Measurements from ENCODE around the gene MSI2. TPM values are rescaled to one million over a fixed set of nuclear protein-coding genes. Genes with fewer than 3 reads are reported as not detected.

Gene MSI2
- total RNA-seq, 1 donor from 2014 or later: 23.1 TPM

DNA sequence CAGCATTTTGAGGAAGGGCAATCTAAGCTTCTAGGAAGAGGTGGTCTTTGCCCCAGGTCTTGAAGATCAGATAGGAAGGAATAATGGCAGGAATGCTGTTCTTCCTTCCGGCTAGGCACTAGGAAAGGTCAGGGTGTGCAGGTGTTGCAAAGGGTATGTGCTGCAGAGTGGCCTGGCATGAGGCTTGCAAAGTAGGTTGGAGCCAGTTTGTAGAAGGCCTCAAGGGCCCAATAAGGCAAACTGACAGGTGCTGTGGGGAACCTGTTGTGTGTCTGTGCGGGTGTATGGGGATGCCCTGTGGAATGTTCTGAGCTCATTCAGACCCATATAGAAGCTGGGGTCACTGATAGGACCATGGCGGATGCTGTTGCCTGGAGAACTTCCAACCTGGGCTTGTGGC, 12.7 kb downstream of the MSI2 start:
- Mint-ChIP-seq H3K27ac (ENCODE audit: unreplicated experiment) (no peak overlapping the region), H3K27me3 (ENCODE audit: low read depth) (no peaks in the 10 kb centered on the region), H3K36me3 (ENCODE audit: low read depth) (peaks cover 16% of the 10 kb centered on the region), H3K4me1 (ENCODE audit: low read depth) (peaks cover 4% of the 10 kb centered on the region), H3K4me3 (ENCODE audit: unreplicated experiment) (no peak overlapping the region), H3K9me3 (ENCODE audit: low read depth) (no peaks in the 10 kb centered on the region)
- no peak for DNase-seq (ENCODE audit: low spot score)
- TF ChIP-seq, protein P1, sequence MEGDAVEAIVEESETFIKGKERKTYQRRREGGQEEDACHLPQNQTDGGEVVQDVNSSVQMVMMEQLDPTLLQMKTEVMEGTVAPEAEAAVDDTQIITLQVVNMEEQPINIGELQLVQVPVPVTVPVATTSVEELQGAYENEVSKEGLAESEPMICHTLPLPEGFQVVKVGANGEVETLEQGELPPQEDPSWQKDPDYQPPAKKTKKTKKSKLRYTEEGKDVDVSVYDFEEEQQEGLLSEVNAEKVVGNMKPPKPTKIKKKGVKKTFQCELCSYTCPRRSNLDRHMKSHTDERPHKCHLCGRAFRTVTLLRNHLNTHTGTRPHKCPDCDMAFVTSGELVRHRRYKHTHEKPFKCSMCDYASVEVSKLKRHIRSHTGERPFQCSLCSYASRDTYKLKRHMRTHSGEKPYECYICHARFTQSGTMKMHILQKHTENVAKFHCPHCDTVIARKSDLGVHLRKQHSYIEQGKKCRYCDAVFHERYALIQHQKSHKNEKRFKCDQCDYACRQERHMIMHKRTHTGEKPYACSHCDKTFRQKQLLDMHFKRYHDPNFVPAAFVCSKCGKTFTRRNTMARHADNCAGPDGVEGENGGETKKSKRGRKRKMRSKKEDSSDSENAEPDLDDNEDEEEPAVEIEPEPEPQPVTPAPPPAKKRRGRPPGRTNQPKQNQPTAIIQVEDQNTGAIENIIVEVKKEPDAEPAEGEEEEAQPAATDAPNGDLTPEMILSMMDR (IDR thresholded peaks at IDR 0.05): no peak

- DNase-seq (ENCODE audit: low spot score): no peak
- Mint-ChIP-seq H3K4me3 (ENCODE audit: unreplicated experiment) (no peak overlapping the region), H3K27ac (ENCODE audit: unreplicated experiment) (no peak overlapping the region), H3K4me1 (ENCODE audit: low read depth) (peaks cover 4% of the 10 kb centered on the region), H3K27me3 (ENCODE audit: low read depth) (no peaks in the 10 kb centered on the region), H3K9me3 (ENCODE audit: low read depth) (no peaks in the 10 kb centered on the region), H3K36me3 (ENCODE audit: low read depth) (peaks cover 19% of the 10 kb centered on the region)
- TF ChIP-seq, protein P1 (IDR thresholded peaks at IDR 0.05): no peak
Measured at GRCh38 chr17:57269598-57270255, 13.4 kb downstream of the MSI2 start.

- Mint-ChIP-seq H3K4me3 (ENCODE audit: unreplicated experiment) (no peak overlapping the region), H3K36me3 (ENCODE audit: low read depth) (peaks cover 16% of the 10 kb centered on the region), H3K9me3 (ENCODE audit: low read depth) (no peaks in the 10 kb centered on the region), H3K4me1 (ENCODE audit: low read depth) (peaks cover 4% of the 10 kb centered on the region), H3K27me3 (ENCODE audit: low read depth) (no peaks in the 10 kb centered on the region), H3K27ac (ENCODE audit: unreplicated experiment) (no peak overlapping the region)
- TF ChIP-seq, protein P1 (IDR thresholded peaks at IDR 0.05): no peak
- DNase-seq (ENCODE audit: low spot score): no peak
Measured at GRCh38 chr17:57270801-57271245, 14.5 kb downstream of the MSI2 start.

- Mint-ChIP-seq H3K4me1 (ENCODE audit: low read depth) (peaks cover 4% of the 10 kb centered on the region), H3K27ac (ENCODE audit: unreplicated experiment) (no peak overlapping the region), H3K27me3 (ENCODE audit: low read depth) (no peaks in the 10 kb centered on the region), H3K4me3 (ENCODE audit: unreplicated experiment) (no peak overlapping the region), H3K36me3 (ENCODE audit: low read depth) (peaks cover 16% of the 10 kb centered on the region), H3K9me3 (ENCODE audit: low read depth) (no peaks in the 10 kb centered on the region)
- TF ChIP-seq, protein P1 (IDR thresholded peaks at IDR 0.05): no peak
- no peak for DNase-seq (ENCODE audit: low spot score)
Measured at GRCh38 chr17:57271821-57272220, 15.5 kb downstream of the MSI2 start.

DNA sequence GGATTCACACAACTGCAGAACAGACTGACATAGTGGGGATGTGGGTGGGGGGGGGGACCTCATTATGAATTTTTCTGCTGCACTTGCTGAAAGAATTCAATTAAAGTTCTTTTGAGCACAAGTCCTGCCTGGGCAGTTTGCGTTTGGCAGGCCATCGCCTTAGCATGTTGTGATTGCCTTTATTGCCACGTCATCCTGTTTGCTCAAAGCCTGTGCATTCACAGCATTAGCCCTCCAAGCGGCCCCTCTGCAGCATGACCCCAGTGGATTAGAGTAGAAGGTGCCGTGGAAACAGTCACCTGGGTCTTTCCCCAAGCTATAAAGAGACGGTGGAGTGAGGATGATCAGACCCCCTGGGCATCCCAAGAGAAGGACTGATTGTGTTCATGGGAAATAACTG, 17.2 kb downstream of the MSI2 start:
- H3K27ac Mint-ChIP-seq (ENCODE audit: unreplicated experiment): no peak overlapping the region
- peaks cover 10% of the 10 kb centered on the region for H3K36me3 Mint-ChIP-seq (ENCODE audit: low read depth)
- DNase-seq (ENCODE audit: low spot score): no peak
- H3K4me3 Mint-ChIP-seq (ENCODE audit: unreplicated experiment): no peak overlapping the region
- H3K27me3 Mint-ChIP-seq (ENCODE audit: low read depth): no peaks in the 10 kb centered on the region
- H3K4me1 Mint-ChIP-seq (ENCODE audit: low read depth): peaks cover 4% of the 10 kb centered on the region
- H3K9me3 Mint-ChIP-seq (ENCODE audit: low read depth): no peaks in the 10 kb centered on the region
- TF ChIP-seq, protein P1 (IDR thresholded peaks at IDR 0.05): no peak

Data from chondrocyte (in vitro differentiated cells).